Ovary (tissue), 9 donors: Measurements from ENCODE around the gene GPC4. TPM values are rescaled to one million over a fixed set of nuclear protein-coding genes. Genes with fewer than 3 reads are reported as not detected.

Experiments
- DNase-seq, 5 donors: peaks; one replicate each; pipeline ENCODE4 v3.0.0-alpha.2; 2019 to 2020
- H3K27ac ChIP-seq, 2 donors: fragments of 200-600 bp; one replicate each; pipeline versions ENCODE4 v1.5.1 to v1.8.0; 2019 to 2022
- H3K27me3 ChIP-seq: fragments of 200-600 bp; one replicate; pipeline ENCODE4 v1.8.0; 2022
- H3K36me3 ChIP-seq: fragments of 200-600 bp; sonication (generic); one replicate; pipeline ENCODE4 v1.5.1; 2019
- H3K4me1 ChIP-seq: one replicate; pipeline ENCODE4 v1.8.1; 2013; ENCODE audit warnings: mild to moderate bottlenecking, moderate library complexity; ENCODE audit not compliant: insufficient read depth
- H3K4me3 ChIP-seq: fragments of 200-600 bp; sonication (generic); one replicate; pipeline ENCODE4 v1.5.1; 2017
- H3K9me3 ChIP-seq, 2 donors: fragments of 200-600 bp in 1 of 2; sonication (generic) in 1 of 2; one replicate each; pipeline versions ENCODE4 v1.5.1 to v1.8.1; 2013 to 2019; ENCODE audit warnings: mild to moderate bottlenecking in 1 of 2, moderate library complexity in 1 of 2
- EP300 ChIP-seq: sonication (generic); formaldehyde crosslinking; IDR thresholded peaks from one replicate; pipeline ENCODE4 v1.6.1; 2017; ENCODE audit warnings: antibody characterized with exemption
- POLR2A ChIP-seq: fragments of 450-650 bp; IDR thresholded peaks from one replicate; pipeline ENCODE4 v1.6.1; 2017; ENCODE audit warnings: antibody characterized with exemption, mild to moderate bottlenecking, moderate library complexity
- WGBS, 3 donors: extraction: QIAGEN DNeasy Blood & Tissue Kit in 1 of 3; methylation state at CpG; one replicate each; pipeline versions ENCODE4 v1.1.5 to v1.1.7; 2013 to 2017; 5-methylcytosine and 5-hydroxymethylcytosine counted together
- intact Hi-C, 4 donors: fragments of 100-400 bp; cut with DNase I; formaldehyde crosslinking; loops; one replicate each; pipeline versions ENCODE4 v1.11.0 to v1.15.1; 2022 to 2023
- polyA plus RNA-seq, 2 donors: library from polyadenylated mRNA; stranded (reverse); fragments of 200-250 nt in 1 of 2; fragments of 350-450 nt in 1 of 2; fragmentation: Illumina TruSeq in 1 of 2; extraction: RNeasy Lipid Tissue Mini Kit (QIAGEN cat#74804) in 1 of 2; gene quantifications; one replicate each; pipeline ENCODE4 v1.2.3, GENCODE V29; 2013 to 2014
- total RNA-seq, 7 donors: library from RNA; depleted of rRNA in 2 of 7; stranded (reverse); fragments of >200 nt in 2 of 7; fragmentation: NEBNext Ultra II Directional in 3 of 7; extraction: Animal tissue kit (Norgen Biotek cat#: 25700) in 3 of 7; gene quantifications; one replicate each; pipeline versions ENCODE4 v1.1.0 to v1.2.4, GENCODE V29; 2016 to 2023
- TF ChIP-seq, protein P1 (sequence below), 3 donors: fragments of 450-650 bp in 2 of 3; fragments of 200-600 bp in 1 of 3; IDR thresholded peaks; one replicate each; pipeline versions ENCODE4 v1.5.1 to v1.8.0; 2016 to 2022; ENCODE audit warnings: antibody characterized with exemption in 3 of 3, mild to moderate bottlenecking in 1 of 3
- donor health status: DM: no; HTN: no; CAD: no; lungs with moderate emphysema.
- donor health status: DM: no; HTN: no; CAD: no.
- donor health status: Bipolar disorder and iron deficiency.
- donor health status: DM: yes; HTN: yes; CAD: no.
- donor health status: DM: no; HTN: no; CAD: no.
- donor health status: DM: yes; HTN: yes; CAD: no.

GPC4 gene
- total and polyA plus RNA-seq, 9 donors, result 9.0 to 21.7 (median 12.3) TPM

DNA sequence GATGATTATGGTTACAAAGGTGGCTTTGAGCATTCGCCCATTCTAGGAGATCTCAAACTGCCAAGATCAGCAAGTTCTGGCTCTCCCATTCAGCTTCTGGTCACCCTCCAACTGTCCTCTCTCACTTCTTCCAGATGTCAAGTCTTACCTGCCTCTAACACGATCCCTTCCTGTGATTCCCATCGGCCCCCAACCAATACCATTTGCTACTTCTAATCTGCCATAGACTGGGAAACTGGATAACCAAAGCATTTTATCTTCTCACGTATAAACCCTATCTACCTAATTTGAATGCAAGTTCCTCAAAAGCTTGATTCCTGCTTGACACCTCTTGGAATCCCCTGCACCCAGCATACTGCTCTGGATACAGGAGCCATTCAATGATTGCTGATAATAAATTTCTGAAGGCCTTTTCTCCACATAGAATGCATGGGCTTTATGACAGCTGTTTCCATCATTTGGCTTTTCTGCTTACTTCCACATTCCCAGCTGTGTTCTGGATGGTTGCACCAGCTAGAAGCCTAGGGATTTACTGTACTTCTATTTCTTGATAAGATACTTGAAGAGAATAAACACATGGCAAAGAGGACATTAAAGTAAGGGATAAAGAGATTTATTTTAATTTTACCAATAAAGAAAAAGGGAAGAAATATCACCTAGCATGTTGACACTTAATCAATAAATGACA is 9.6 kb downstream of the GPC4 start:
- TF ChIP-seq, protein P1, sequence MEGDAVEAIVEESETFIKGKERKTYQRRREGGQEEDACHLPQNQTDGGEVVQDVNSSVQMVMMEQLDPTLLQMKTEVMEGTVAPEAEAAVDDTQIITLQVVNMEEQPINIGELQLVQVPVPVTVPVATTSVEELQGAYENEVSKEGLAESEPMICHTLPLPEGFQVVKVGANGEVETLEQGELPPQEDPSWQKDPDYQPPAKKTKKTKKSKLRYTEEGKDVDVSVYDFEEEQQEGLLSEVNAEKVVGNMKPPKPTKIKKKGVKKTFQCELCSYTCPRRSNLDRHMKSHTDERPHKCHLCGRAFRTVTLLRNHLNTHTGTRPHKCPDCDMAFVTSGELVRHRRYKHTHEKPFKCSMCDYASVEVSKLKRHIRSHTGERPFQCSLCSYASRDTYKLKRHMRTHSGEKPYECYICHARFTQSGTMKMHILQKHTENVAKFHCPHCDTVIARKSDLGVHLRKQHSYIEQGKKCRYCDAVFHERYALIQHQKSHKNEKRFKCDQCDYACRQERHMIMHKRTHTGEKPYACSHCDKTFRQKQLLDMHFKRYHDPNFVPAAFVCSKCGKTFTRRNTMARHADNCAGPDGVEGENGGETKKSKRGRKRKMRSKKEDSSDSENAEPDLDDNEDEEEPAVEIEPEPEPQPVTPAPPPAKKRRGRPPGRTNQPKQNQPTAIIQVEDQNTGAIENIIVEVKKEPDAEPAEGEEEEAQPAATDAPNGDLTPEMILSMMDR (IDR thresholded peaks at IDR 0.05), result no peak
- TF ChIP-seq POLR2A, result no peak
- no peak for TF ChIP-seq EP300
- Histone ChIP-seq H3K4me1 (no peaks in the 10 kb centered on the region), H3K4me3 (no peak overlapping the region), H3K36me3 (no peaks in the 10 kb centered on the region), H3K27ac (no peak overlapping the region), H3K27me3 (no peaks in the 10 kb centered on the region), H3K9me3 (no peaks in the 10 kb centered on the region)
- no peak for DNase-seq
- 82 to 86% (median 83%) methylated on average over 4 of the region's 4 CpGs for WGBS, 3 donors
- intact Hi-C loops, result loop anchor here in 1 of 4 donors (10.0 kb wide), 1 partner anchor 259 kb away; no protein-coding TSS in a partner anchor

DNA sequence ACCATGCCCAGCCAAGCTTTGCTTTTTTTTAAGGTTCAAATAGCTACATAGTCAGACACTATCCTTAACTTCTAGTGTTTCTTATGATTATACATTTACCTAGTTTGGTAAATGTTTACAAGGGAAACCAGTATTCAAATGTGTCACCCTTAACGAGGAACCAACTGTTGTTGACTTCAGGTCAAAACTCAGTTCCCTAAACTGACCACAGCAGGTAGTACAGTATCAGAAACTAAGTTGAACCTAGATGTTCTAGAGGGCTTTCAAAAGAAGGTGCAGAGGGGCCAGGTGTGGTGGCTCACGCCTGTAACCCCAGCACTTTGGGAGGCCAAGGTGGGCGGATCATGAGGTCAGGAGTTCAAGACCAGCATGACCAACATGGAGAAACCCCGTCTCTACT is 11.3 kb downstream of the GPC4 start:
- DNase-seq, result no peak
- Histone ChIP-seq H3K4me3 (no peak overlapping the region), H3K4me1 (no peaks in the 10 kb centered on the region), H3K27ac (no peak overlapping the region), H3K27me3 (no peaks in the 10 kb centered on the region), H3K36me3 (no peaks in the 10 kb centered on the region), H3K9me3 (no peaks in the 10 kb centered on the region)
- TF ChIP-seq POLR2A, result no peak
- TF ChIP-seq, protein P1 (IDR thresholded peaks at IDR 0.05), result no peak
- no peak for TF ChIP-seq EP300
- intact Hi-C loops, result loop anchor here in 1 of 4 donors (10.0 kb wide), 1 partner anchor 261 kb away; no protein-coding TSS in a partner anchor
- WGBS, 3 donors, result 82 to 95% (median 86%) methylated on average over 4 of the region's 4 CpGs

DNA sequence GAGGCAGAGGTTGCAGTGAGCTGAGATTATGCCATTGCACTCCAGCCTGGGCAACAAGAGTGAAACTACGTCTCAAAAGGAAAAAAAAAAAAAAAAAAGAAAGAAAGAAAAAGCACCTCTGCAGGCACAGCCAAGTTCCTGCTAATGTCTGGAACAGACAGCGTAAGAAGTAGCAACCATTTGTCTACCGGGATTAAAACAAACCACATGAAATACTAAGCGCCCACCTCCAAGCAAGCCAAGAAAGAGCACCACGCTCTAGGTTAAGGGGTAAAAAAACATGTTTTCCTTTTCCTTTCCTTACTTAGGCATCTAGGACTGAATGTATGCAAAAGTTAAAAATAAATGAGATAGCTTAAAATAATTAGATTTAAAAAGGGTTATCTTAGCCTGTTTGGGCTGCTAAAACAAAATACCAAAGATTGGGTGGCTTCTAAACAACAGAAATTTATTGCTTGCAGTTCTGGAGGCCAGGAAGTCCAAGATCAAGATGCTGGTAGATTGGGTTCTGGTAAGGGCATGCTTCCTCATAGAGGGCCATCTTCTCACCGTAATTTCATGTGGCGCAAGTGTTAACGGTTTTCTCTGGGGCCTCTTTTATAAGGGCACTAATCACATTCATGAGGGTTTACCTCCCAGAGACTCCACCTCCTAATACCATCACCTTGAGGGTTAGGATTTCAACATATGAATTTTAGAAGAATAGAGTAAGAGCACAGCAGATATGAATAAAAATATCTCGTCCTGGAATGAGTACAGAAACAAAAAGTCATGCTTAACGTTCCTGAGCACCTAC is 12.3 kb downstream of the GPC4 start:
- H3K27ac ChIP-seq, result no peak overlapping the region
- no peaks in the 10 kb centered on the region for H3K36me3 ChIP-seq
- H3K9me3 ChIP-seq, result no peaks in the 10 kb centered on the region
- DNase-seq, result no peak
- H3K4me1 ChIP-seq, result no peaks in the 10 kb centered on the region
- no peak for TF ChIP-seq POLR2A
- TF ChIP-seq, protein P1 (IDR thresholded peaks at IDR 0.05), result no peak
- no peak for TF ChIP-seq EP300
- intact Hi-C loops, result loop anchor here in 1 of 4 donors (10.0 kb wide), 1 partner anchor 262 kb away; no protein-coding TSS in a partner anchor
- no peaks in the 10 kb centered on the region for H3K27me3 ChIP-seq
- 73 to 83% (median 76%) methylated on average over 10 of the region's 10 CpGs for WGBS, 3 donors
- no peak overlapping the region for H3K4me3 ChIP-seq

DNA sequence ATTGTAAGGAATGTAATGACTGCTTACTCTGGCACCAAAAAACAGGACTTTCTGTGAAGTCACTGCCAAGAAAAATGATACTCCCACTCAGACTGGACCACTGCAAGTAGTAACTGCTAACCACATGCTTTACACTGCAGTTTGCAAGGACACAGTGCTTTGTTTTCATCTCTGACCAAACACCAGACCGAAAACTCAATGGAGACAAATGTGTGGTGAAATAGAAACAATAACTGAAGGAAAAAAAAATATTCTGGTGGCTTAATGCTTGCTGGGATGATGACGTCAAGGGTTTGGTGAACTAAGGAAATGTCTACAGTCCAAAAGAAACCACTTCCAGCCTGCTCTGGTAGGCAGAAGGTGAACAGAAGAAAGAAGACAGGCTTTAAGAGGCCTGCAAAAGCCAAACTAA is 13.2 kb downstream of the GPC4 start:
- Histone ChIP-seq H3K4me3 (no peak overlapping the region), H3K36me3 (no peaks in the 10 kb centered on the region), H3K27me3 (no peaks in the 10 kb centered on the region), H3K9me3 (no peaks in the 10 kb centered on the region), H3K4me1 (no peaks in the 10 kb centered on the region), H3K27ac (peak overlapping the region in 1 of 2 donors; percentile 30)
- WGBS, 3 donors, result 17 to 21% (median 18%) methylated on average over 2 of the region's 2 CpGs
- TF ChIP-seq POLR2A (no peak), EP300 (no peak)
- TF ChIP-seq, protein P1 (IDR thresholded peaks at IDR 0.05), result no peak
- DNase-seq, result peak in 2 of 5 donors; percentile 14 to 22
- intact Hi-C loops, result loop anchor here in 1 of 4 donors (10.0 kb wide), 1 partner anchor 263 kb away; no protein-coding TSS in a partner anchor
